ENCODE data around the gene ART3. TPM values are rescaled to one million over a fixed set of nuclear protein-coding genes. Genes with fewer than 3 reads are reported as not detected.

Gene ART3
- total and polyA plus RNA-seq, 9 of the 15 experiments (the other 6 are each of a cell fraction or from before 2014, with no cell fraction given): 0.69 to 1.4 (median 1.1) TPM; not detected in 1

- no peak for TF ChIP-seq ZHX1 (conservative IDR thresholded peaks at IDR 0.05; ENCODE audit: low read length)
- TF ChIP-seq, protein P1, sequence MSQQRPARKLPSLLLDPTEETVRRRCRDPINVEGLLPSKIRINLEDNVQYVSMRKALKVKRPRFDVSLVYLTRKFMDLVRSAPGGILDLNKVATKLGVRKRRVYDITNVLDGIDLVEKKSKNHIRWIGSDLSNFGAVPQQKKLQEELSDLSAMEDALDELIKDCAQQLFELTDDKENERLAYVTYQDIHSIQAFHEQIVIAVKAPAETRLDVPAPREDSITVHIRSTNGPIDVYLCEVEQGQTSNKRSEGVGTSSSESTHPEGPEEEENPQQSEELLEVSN (IDR thresholded peaks at IDR 0.05; ENCODE audit: borderline replicate concordance in 1 of 2, extremely low read depth in 1 of 2, insufficient read depth in 1 of 2, insufficient read length in 1 of 2, low read depth in 1 of 2, low read length in 1 of 2, poor library complexity in 1 of 2, severe bottlenecking in 1 of 2): no peak
- TF ChIP-seq ZNF384 (IDR thresholded peaks at IDR 0.05; ENCODE audit: low read depth, low read length): peak; percentile 78
- peak; percentile 65 for TF ChIP-seq CEBPB (tag; IDR thresholded peaks at IDR 0.05)
Observed at GRCh38 chr4:76108467-76109181, 34.1 kb downstream of the ART3 start (continued).

GRCh38 chr4:76116821-76117220, 42.3 kb downstream of the ART3 start:
- Histone ChIP-seq H3K36me3 (ENCODE audit: control insufficient read depth, insufficient read depth, low read length) (peaks cover 82% of the 10 kb centered on the region), H3K9ac (ENCODE audit: insufficient read depth in 1 of 2, low read depth in 2 of 2, low read length in 2 of 2) (no peak overlapping the region), H3K79me2 (ENCODE audit: control insufficient read depth, insufficient read depth, low read length) (no peaks in the 10 kb centered on the region), H3K4me2 (ENCODE audit: insufficient read depth, low read length) (no peak overlapping the region), H2AFZ (ENCODE audit: low read depth, low read length) (no peak overlapping the region), H3K9me1 (ENCODE audit: control insufficient read depth, insufficient read depth, low read length) (no peaks in the 10 kb centered on the region), H3K4me3 (no peak overlapping the region), H3K27ac (ENCODE audit: extremely low read depth, low read depth, low read length) (no peak overlapping the region), H3K4me1 (replicated peaks in 1 of 2; ENCODE audit: control insufficient read depth in 2 of 2, insufficient read depth in 2 of 2, low read length in 2 of 2) (no peaks in the 10 kb centered on the region), H3K27me3 (ENCODE audit: control insufficient read depth in 2 of 2, insufficient read depth in 2 of 2, low read length in 2 of 2) (no peaks in the 10 kb centered on the region), H4K20me1 (replicated peaks; ENCODE audit: control insufficient read depth, insufficient read depth, low read length) (no peaks in the 10 kb centered on the region), H3K9me3 (replicated peaks; ENCODE audit: control insufficient read depth, insufficient read depth, low read depth, low read length) (no peaks in the 10 kb centered on the region)
- CTCF ChIA-PET (ENCODE audit: low intra/inter-chr PET ratio): interaction anchor here (0.6 to 0.7 kb wide), 2 partner anchors 27 to 516 kb away, joined by 3 read pairs; no protein-coding TSS in a partner anchor
- FAIRE-seq: no peak
- POLR2A ChIA-PET: no interaction called here
- no peak for DNase-seq (ENCODE audit: extremely low read depth in 1 of 4, low spot score in 3 of 4)
- intact Hi-C loops (cut with micrococcal nuclease) (no loop called here), in situ Hi-C loops (cut with MboI) (no loop called here)
- ATAC-seq: no peak
- 100% methylated on average over 1 of the region's 1 CpG for WGBS (ENCODE audit: insufficient coverage, low coverage, missing lambda C conversion rate)
- no TSS peak for BruUV-seq (replicated peaks)
- TF ChIP-seq ZFP36 (IDR thresholded peaks at IDR 0.05; ENCODE audit: low read depth, low read length, partially characterized antibody) (no peak), CEBPB (tag; IDR thresholded peaks at IDR 0.05) (peak; percentile 52; the same call in 1 of the 2 replicates), RHOXF2B (CRISPR knock-in tag; conservative IDR thresholded peaks at IDR 0.05) (no peak)
